H9 (cell line): ENCODE data around the gene SYNE3. TPM values are rescaled to one million over a fixed set of nuclear protein-coding genes. Genes with fewer than 3 reads are reported as not detected.
A peak's percentile ranks its signal among the peaks of the same experiment; 100 is the strongest.

Experiments used
- DNase-seq: peaks from one replicate; pipeline ENCODE4 v3.0.0-alpha.2; 2017
- H2AFZ ChIP-seq: one replicate; pipeline ENCODE4 v1.6.1; 2013; ENCODE audit warnings: mild to moderate bottlenecking, low read length, control low read depth, moderate library complexity
- H2AK5ac ChIP-seq: 2 replicates; pipeline ENCODE4 v1.6.1; 2013; ENCODE audit warnings: low read length, control low read depth, mixed read lengths; ENCODE audit not compliant: insufficient read length
- H2BK120ac ChIP-seq: one replicate; pipeline ENCODE4 v1.6.1; 2013; ENCODE audit warnings: low read depth, mild to moderate bottlenecking, low read length, control low read depth, inconsistent platforms; ENCODE audit not compliant: poor library complexity, severe bottlenecking
- H2BK12ac ChIP-seq: 2 replicates; pipeline ENCODE4 v1.6.1; 2013; ENCODE audit warnings: low read length, control low read depth, mixed read lengths, low read depth; ENCODE audit not compliant: insufficient read length
- H2BK15ac ChIP-seq: 2 replicates; pipeline ENCODE4 v1.6.1; 2013; ENCODE audit warnings: low read depth, low read length, control low read depth
- H2BK20ac ChIP-seq: one replicate; pipeline ENCODE4 v1.6.1; 2013; ENCODE audit warnings: low read depth, mild to moderate bottlenecking, low read length, control low read depth, inconsistent platforms; ENCODE audit not compliant: poor library complexity, severe bottlenecking
- H2BK5ac ChIP-seq: 2 replicates; pipeline ENCODE4 v1.6.1; 2013; ENCODE audit warnings: low read length, control low read depth, mixed read lengths; ENCODE audit not compliant: insufficient read length
- H3K14ac ChIP-seq: 2 replicates; pipeline ENCODE4 v1.6.1; 2013; ENCODE audit warnings: low read length, control low read depth; ENCODE audit not compliant: insufficient read depth
- H3K18ac ChIP-seq: 2 replicates; pipeline ENCODE4 v1.6.1; 2013; ENCODE audit warnings: low read depth, mild to moderate bottlenecking, mixed read lengths, low read length, control low read depth; ENCODE audit not compliant: insufficient read length
- H3K23ac ChIP-seq: 2 replicates; pipeline ENCODE4 v1.6.1; 2013; ENCODE audit warnings: low read length, control low read depth, mixed read lengths, low read depth; ENCODE audit not compliant: insufficient read length
- H3K23me2 ChIP-seq: 2 replicates; pipeline ENCODE4 v1.6.1; 2013; ENCODE audit warnings: low read depth, mild to moderate bottlenecking, mixed read lengths, low read length, control low read depth; ENCODE audit not compliant: insufficient read length, poor library complexity, severe bottlenecking
- H3K27ac ChIP-seq: 2 replicates; pipeline ENCODE4 v1.5.1; 2013; ENCODE audit warnings: low read length, control low read depth, mixed read lengths, low read depth; ENCODE audit not compliant: insufficient read length
- H3K27me3 ChIP-seq: 2 replicates; pipeline ENCODE4 v1.6.1; 2013; ENCODE audit warnings: low read length, control low read depth, inconsistent platforms; ENCODE audit not compliant: insufficient read depth
- H3K4ac ChIP-seq: 2 replicates; pipeline ENCODE4 v1.6.1; 2013; ENCODE audit warnings: low read depth, mild to moderate bottlenecking, control low read depth, inconsistent platforms, low read length, moderate library complexity
- H3K4me1 ChIP-seq: 2 replicates; pipeline ENCODE4 v1.6.1; 2013; ENCODE audit warnings: low read length, control low read depth, inconsistent platforms; ENCODE audit not compliant: insufficient read depth
- H3K4me2 ChIP-seq: 2 replicates; pipeline ENCODE4 v1.6.1; 2013; ENCODE audit warnings: low read length, control low read depth, mixed read lengths; ENCODE audit not compliant: insufficient read length, insufficient read depth
- H3K56ac ChIP-seq: 2 replicates; pipeline ENCODE4 v1.6.1; 2013; ENCODE audit warnings: low read depth, mild to moderate bottlenecking, mixed read lengths, low read length, control low read depth; ENCODE audit not compliant: insufficient read length
- H3K79me1 ChIP-seq: 2 replicates; pipeline ENCODE4 v1.6.1; 2013; ENCODE audit warnings: low read depth, mild to moderate bottlenecking, moderate library complexity, low read length, control low read depth, inconsistent platforms; ENCODE audit not compliant: insufficient read depth, poor library complexity, severe bottlenecking
- H3K79me2 ChIP-seq: 2 replicates; pipeline ENCODE4 v1.6.1; 2013; ENCODE audit warnings: low read length, control low read depth, inconsistent platforms; ENCODE audit not compliant: insufficient read depth
- H3K9ac ChIP-seq: 2 replicates; pipeline ENCODE4 v1.6.1; 2013; ENCODE audit warnings: low read length, control low read depth, mixed read lengths; ENCODE audit not compliant: insufficient read length; ENCODE audit errors: extremely low read depth
- H3K9me3 ChIP-seq: one replicate; pipeline ENCODE4 v1.6.1; 2013; ENCODE audit warnings: low read depth, low read length, inconsistent platforms; ENCODE audit not compliant: control insufficient read depth
- H3T11ph ChIP-seq: one replicate; pipeline ENCODE4 v1.6.1; 2013; ENCODE audit warnings: mild to moderate bottlenecking, low read length, control low read depth, inconsistent platforms
- H4K20me1 ChIP-seq: one replicate; pipeline ENCODE4 v1.6.1; 2013; ENCODE audit not compliant: control insufficient read depth, insufficient read length, insufficient read depth
- H4K5ac ChIP-seq: 2 replicates; pipeline ENCODE4 v1.6.1; 2013; ENCODE audit warnings: low read depth, mild to moderate bottlenecking, mixed read lengths, low read length, control low read depth; ENCODE audit not compliant: insufficient read length
- H4K8ac ChIP-seq: replicated peaks from 2 replicates; pipeline ENCODE4 v1.6.1; 2013; ENCODE audit warnings: low read length, control low read depth, mixed read lengths, low read depth; ENCODE audit not compliant: insufficient read length
- H4K91ac ChIP-seq: 2 replicates; pipeline ENCODE4 v1.6.1; 2013; ENCODE audit warnings: low read depth, mild to moderate bottlenecking, moderate library complexity, mixed read lengths, low read length, control low read depth; ENCODE audit not compliant: insufficient read length
- H3K27ac Mint-ChIP-seq, 3 experiments: 2 replicates in 2 of 3; 3 replicates in 1 of 3; pipeline ENCODE4 v1.8.0; 2020 to 2021; ENCODE audit warnings: mixed read lengths in 3 of 3, mild to moderate bottlenecking in 1 of 3, moderate library complexity in 1 of 3
- H3K27me3 Mint-ChIP-seq: 2 replicates; pipeline ENCODE4 v1.8.0; 2021; ENCODE audit warnings: low read depth, mild to moderate bottlenecking, moderate library complexity, mixed read lengths
- H3K36me3 Mint-ChIP-seq, 3 experiments: 2 replicates in 2 of 3; 3 replicates in 1 of 3; pipeline ENCODE4 v1.8.0; 2020 to 2021; ENCODE audit warnings: low read depth in 3 of 3, mixed read lengths in 3 of 3; ENCODE audit not compliant: insufficient read depth in 1 of 3
- H3K4me1 Mint-ChIP-seq, 2 experiments: 2 replicates each; pipeline ENCODE4 v1.8.0; 2020; ENCODE audit warnings: mixed read lengths in 2 of 2
- H3K4me3 Mint-ChIP-seq, 2 experiments: 2 replicates in 1 of 2; 3 replicates in 1 of 2; pipeline ENCODE4 v1.8.0; 2020 to 2021; ENCODE audit warnings: mild to moderate bottlenecking in 2 of 2, mixed read lengths in 2 of 2, moderate library complexity in 1 of 2
- H3K9me3 Mint-ChIP-seq, 2 experiments: 2 replicates in 1 of 2; 3 replicates in 1 of 2; pipeline ENCODE4 v1.8.0; 2020; ENCODE audit warnings: mild to moderate bottlenecking in 2 of 2, mixed read lengths in 2 of 2, moderate library complexity in 1 of 2
- WGBS: extraction: QIAGEN DNeasy Blood & Tissue Kit; methylation state at CpG from one replicate; pipeline ENCODE4 v1.1.7; 2013; ENCODE audit warnings: missing lambda C conversion rate, low lambda C conversion rate, mixed read lengths; ENCODE audit not compliant: insufficient read length; ENCODE audit errors: extremely low coverage; 5-methylcytosine and 5-hydroxymethylcytosine counted together
- total RNA-seq: library from RNA; stranded (reverse); gene quantifications from 2 replicates; pipeline ENCODE4 v1.2.1, GENCODE V29; 2021
- TF ChIP-seq, protein P1 (sequence below): fragments of 200-600 bp; sonication (generic); conservative IDR thresholded peaks from 3 replicates; pipeline ENCODE4 v1.8.0; 2021; ENCODE audit warnings: antibody characterized with exemption, mild to moderate bottlenecking

Gene SYNE3
- total RNA-seq, 1 experiment from 2014 or later, result 0.11 TPM

DNA sequence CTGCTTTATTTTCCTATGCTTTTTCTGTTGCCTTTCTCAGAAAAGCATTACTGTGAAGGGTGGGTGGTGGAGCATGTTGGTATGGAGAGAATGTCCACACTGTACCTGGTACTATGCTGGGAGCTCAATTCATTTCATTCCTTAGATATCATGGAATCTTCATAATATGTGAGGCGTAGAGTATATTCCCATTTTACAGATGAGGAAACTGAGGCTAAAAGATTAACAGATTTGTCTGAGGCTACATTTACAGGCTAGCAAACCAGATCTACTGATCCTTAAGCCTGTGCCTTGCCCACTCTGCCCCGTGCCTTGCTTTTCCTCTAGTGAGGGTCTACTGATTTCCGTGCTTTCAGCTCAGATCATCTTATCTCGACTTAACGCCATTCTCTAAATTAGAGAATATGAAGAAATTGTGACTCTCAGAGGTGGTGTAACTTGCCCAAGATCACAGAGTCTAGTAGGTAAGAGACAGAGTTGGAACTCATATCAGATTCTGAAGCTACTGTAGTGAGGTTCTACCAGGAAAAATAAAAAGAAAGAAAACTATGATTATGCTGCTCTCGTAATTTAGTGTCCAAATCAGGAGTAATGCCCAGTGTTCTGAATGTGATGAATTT lies 23.9 kb upstream of the SYNE3 start:
- H2BK20ac ChIP-seq, result no peak overlapping the region
- H2AFZ ChIP-seq, result no peak overlapping the region
- no peaks in the 10 kb centered on the region for H3K27me3 ChIP-seq
- peaks cover 8% of the 10 kb centered on the region for H3K79me1 ChIP-seq
- no peak overlapping the region for H3K27ac ChIP-seq
- Mint-ChIP-seq H3K27ac (peak overlapping the region in 1 of 3 experiments; percentile 34; a peak in 1 of 7 replicates), H3K4me1 (peaks cover 23 to 29% of the 10 kb centered on the region in 2 experiments), H3K9me3 (no peaks in the 10 kb centered on the region; a peak in 1 of 5 replicates), H3K4me3 (no peak overlapping the region), H3K36me3 (peaks cover 8 to 12% (median 11%) of the 10 kb centered on the region in 3 experiments; a peak in 6 of 7 replicates), H3K27me3 (peaks cover 5% of the 10 kb centered on the region)
- H3K79me2 ChIP-seq, result peaks cover 40% of the 10 kb centered on the region
- H3T11ph ChIP-seq, result no peak overlapping the region
- H3K23ac ChIP-seq, result no peak overlapping the region
- no peaks in the 10 kb centered on the region for H3K9me3 ChIP-seq
- H4K20me1 ChIP-seq, result peaks cover 2% of the 10 kb centered on the region
- no peak overlapping the region for H3K56ac ChIP-seq
- H3K4me1 ChIP-seq, result 0 out of 2 replicates have a peak, but pooled peaks cover 2% of the 10 kb centered on the region
- peaks cover 8% of the 10 kb centered on the region for H3K23me2 ChIP-seq
- no peak overlapping the region for H2AK5ac ChIP-seq
- H4K5ac ChIP-seq, result no peak overlapping the region
- H3K4ac ChIP-seq, result no peak overlapping the region
- H4K91ac ChIP-seq, result no peak overlapping the region
- H3K9ac ChIP-seq, result no peak overlapping the region
- H3K4me2 ChIP-seq, result no peak overlapping the region
- H2BK120ac ChIP-seq, result no peak overlapping the region
- TF ChIP-seq, protein P1, sequence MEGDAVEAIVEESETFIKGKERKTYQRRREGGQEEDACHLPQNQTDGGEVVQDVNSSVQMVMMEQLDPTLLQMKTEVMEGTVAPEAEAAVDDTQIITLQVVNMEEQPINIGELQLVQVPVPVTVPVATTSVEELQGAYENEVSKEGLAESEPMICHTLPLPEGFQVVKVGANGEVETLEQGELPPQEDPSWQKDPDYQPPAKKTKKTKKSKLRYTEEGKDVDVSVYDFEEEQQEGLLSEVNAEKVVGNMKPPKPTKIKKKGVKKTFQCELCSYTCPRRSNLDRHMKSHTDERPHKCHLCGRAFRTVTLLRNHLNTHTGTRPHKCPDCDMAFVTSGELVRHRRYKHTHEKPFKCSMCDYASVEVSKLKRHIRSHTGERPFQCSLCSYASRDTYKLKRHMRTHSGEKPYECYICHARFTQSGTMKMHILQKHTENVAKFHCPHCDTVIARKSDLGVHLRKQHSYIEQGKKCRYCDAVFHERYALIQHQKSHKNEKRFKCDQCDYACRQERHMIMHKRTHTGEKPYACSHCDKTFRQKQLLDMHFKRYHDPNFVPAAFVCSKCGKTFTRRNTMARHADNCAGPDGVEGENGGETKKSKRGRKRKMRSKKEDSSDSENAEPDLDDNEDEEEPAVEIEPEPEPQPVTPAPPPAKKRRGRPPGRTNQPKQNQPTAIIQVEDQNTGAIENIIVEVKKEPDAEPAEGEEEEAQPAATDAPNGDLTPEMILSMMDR, result no peak
- H3K14ac ChIP-seq, result no peak overlapping the region
- DNase-seq, result no peak
- WGBS, result no CpG with 5 or more reads among the region's 6 CpGs
- H2BK15ac ChIP-seq, result no peak overlapping the region
- H4K8ac ChIP-seq, result no peak overlapping the region
- H2BK5ac ChIP-seq, result no peak overlapping the region
- no peak overlapping the region for H2BK12ac ChIP-seq
- no peak overlapping the region for H3K18ac ChIP-seq
